ENCODE results near the gene FTSJ3.

DNA sequence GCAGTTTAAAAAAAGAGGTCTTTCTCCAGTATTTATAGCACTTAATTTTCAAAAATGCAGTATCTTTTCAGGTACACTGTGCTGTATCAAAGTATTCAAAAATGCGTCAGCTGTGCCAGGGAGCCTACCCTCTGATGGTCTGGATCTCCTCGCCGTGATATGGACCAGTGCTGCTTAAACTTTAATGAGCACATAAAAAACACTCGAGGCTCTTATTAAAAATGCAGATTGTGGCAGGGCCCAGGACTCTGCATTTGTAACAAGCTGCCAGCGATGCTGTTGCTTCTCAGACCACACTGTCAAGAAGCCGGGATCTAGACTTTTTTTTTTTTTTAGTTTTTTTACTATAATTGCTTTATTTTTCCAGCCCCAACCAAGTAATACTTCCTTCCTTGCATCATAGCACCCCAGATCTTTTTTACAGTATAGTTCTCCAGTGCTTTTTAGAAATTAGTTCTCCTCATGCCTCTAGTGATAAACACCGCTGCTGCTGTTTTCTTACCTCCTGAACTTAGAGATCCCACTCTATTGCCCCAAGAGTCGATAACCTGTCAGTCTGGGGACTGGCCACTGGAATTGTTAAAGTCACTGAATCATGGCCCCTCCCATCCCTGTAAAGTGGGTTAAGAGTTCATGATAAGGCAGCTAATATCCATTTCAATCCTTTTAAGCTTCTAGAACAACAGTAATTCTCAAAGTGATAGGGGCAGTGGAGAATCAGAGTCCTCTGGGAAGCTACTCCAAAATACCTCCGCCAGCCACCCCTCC lies 16.6 kb upstream of the FTSJ3 start:
- TF ChIP-seq, protein P1, sequence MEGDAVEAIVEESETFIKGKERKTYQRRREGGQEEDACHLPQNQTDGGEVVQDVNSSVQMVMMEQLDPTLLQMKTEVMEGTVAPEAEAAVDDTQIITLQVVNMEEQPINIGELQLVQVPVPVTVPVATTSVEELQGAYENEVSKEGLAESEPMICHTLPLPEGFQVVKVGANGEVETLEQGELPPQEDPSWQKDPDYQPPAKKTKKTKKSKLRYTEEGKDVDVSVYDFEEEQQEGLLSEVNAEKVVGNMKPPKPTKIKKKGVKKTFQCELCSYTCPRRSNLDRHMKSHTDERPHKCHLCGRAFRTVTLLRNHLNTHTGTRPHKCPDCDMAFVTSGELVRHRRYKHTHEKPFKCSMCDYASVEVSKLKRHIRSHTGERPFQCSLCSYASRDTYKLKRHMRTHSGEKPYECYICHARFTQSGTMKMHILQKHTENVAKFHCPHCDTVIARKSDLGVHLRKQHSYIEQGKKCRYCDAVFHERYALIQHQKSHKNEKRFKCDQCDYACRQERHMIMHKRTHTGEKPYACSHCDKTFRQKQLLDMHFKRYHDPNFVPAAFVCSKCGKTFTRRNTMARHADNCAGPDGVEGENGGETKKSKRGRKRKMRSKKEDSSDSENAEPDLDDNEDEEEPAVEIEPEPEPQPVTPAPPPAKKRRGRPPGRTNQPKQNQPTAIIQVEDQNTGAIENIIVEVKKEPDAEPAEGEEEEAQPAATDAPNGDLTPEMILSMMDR (IDR thresholded peaks at IDR 0.05; ENCODE audit: low read depth, low read length, missing input control) = no peak
- TF ChIP-seq, protein P2, sequence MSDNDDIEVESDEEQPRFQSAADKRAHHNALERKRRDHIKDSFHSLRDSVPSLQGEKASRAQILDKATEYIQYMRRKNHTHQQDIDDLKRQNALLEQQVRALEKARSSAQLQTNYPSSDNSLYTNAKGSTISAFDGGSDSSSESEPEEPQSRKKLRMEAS (IDR thresholded peaks at IDR 0.05) = no peak
- no peak for TF ChIP-seq HNF4G (IDR thresholded peaks at IDR 0.05)
- TF ChIP-seq RXRA (IDR thresholded peaks at IDR 0.05) = no peak
- TF ChIP-seq RAD21 (IDR thresholded peaks at IDR 0.05) = no peak
- TF ChIP-seq NR2F2 (IDR thresholded peaks at IDR 0.05) = no peak
- no peak for TF ChIP-seq TAF1 (conservative IDR thresholded peaks at IDR 0.05)
- TF ChIP-seq, protein P3, sequence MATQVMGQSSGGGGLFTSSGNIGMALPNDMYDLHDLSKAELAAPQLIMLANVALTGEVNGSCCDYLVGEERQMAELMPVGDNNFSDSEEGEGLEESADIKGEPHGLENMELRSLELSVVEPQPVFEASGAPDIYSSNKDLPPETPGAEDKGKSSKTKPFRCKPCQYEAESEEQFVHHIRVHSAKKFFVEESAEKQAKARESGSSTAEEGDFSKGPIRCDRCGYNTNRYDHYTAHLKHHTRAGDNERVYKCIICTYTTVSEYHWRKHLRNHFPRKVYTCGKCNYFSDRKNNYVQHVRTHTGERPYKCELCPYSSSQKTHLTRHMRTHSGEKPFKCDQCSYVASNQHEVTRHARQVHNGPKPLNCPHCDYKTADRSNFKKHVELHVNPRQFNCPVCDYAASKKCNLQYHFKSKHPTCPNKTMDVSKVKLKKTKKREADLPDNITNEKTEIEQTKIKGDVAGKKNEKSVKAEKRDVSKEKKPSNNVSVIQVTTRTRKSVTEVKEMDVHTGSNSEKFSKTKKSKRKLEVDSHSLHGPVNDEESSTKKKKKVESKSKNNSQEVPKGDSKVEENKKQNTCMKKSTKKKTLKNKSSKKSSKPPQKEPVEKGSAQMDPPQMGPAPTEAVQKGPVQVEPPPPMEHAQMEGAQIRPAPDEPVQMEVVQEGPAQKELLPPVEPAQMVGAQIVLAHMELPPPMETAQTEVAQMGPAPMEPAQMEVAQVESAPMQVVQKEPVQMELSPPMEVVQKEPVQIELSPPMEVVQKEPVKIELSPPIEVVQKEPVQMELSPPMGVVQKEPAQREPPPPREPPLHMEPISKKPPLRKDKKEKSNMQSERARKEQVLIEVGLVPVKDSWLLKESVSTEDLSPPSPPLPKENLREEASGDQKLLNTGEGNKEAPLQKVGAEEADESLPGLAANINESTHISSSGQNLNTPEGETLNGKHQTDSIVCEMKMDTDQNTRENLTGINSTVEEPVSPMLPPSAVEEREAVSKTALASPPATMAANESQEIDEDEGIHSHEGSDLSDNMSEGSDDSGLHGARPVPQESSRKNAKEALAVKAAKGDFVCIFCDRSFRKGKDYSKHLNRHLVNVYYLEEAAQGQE (IDR thresholded peaks at IDR 0.05) = no peak
- no peak for TF ChIP-seq JUND (IDR thresholded peaks at IDR 0.05)
- TF ChIP-seq, protein P4, sequence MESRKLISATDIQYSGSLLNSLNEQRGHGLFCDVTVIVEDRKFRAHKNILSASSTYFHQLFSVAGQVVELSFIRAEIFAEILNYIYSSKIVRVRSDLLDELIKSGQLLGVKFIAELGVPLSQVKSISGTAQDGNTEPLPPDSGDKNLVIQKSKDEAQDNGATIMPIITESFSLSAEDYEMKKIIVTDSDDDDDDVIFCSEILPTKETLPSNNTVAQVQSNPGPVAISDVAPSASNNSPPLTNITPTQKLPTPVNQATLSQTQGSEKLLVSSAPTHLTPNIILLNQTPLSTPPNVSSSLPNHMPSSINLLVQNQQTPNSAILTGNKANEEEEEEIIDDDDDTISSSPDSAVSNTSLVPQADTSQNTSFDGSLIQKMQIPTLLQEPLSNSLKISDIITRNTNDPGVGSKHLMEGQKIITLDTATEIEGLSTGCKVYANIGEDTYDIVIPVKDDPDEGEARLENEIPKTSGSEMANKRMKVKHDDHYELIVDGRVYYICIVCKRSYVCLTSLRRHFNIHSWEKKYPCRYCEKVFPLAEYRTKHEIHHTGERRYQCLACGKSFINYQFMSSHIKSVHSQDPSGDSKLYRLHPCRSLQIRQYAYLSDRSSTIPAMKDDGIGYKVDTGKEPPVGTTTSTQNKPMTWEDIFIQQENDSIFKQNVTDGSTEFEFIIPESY (IDR thresholded peaks at IDR 0.05) = no peak
- TF ChIP-seq, protein P5, sequence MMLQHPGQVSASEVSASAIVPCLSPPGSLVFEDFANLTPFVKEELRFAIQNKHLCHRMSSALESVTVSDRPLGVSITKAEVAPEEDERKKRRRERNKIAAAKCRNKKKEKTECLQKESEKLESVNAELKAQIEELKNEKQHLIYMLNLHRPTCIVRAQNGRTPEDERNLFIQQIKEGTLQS (IDR thresholded peaks at IDR 0.05) = no peak
